Skeletal muscle satellite cell (primary cell): Measurements from ENCODE around the gene LAMP1. TPM values are rescaled to one million over a fixed set of nuclear protein-coding genes. Genes with fewer than 3 reads are reported as not detected.
A peak's percentile ranks its signal among the peaks of the same experiment; 100 is the strongest.
"Not testable (repeated sequence)": the region's sequence is repeated elsewhere in the genome, so short reads cannot be mapped to it uniquely, and the experiment has no call there.

Experiments
- H3K27me3 ChIP-seq: 2 replicates; pipeline ENCODE4 v1.7.0; 2013; ENCODE audit warnings: low read length; ENCODE audit not compliant: control insufficient read depth, insufficient read depth
- H3K36me3 ChIP-seq: 2 replicates; pipeline ENCODE4 v1.7.0; 2013; ENCODE audit warnings: mild to moderate bottlenecking, control low read depth, low read length; ENCODE audit not compliant: insufficient read depth
- H3K4me1 ChIP-seq: 2 replicates; pipeline ENCODE4 v1.7.0; 2013; ENCODE audit warnings: low read length; ENCODE audit not compliant: control insufficient read depth, insufficient read depth
- H3K4me2 ChIP-seq: 2 replicates; pipeline ENCODE4 v1.7.0; 2013; ENCODE audit warnings: mild to moderate bottlenecking, low read length
- H3K4me3 ChIP-seq: 2 replicates; pipeline ENCODE4 v1.7.0; 2013; ENCODE audit warnings: low read length
- H3K9ac ChIP-seq: 2 replicates; pipeline ENCODE4 v1.7.0; 2013; ENCODE audit warnings: mild to moderate bottlenecking, low read depth, low read length, moderate library complexity
- H3K9me3 ChIP-seq: replicated peaks from 2 replicates; pipeline ENCODE4 v1.7.0; 2013; ENCODE audit warnings: mild to moderate bottlenecking, control low read depth, low read length
- total RNA-seq: library from RNA; depleted of rRNA; stranded (reverse); fragments of >200 nt; gene quantifications from 2 replicates; pipeline ENCODE4 v1.2.3, GENCODE V29; 2012; rRNA removed

The LAMP1 gene
- total RNA-seq = 99.1 and 109 TPM in 2 replicates

DNA sequence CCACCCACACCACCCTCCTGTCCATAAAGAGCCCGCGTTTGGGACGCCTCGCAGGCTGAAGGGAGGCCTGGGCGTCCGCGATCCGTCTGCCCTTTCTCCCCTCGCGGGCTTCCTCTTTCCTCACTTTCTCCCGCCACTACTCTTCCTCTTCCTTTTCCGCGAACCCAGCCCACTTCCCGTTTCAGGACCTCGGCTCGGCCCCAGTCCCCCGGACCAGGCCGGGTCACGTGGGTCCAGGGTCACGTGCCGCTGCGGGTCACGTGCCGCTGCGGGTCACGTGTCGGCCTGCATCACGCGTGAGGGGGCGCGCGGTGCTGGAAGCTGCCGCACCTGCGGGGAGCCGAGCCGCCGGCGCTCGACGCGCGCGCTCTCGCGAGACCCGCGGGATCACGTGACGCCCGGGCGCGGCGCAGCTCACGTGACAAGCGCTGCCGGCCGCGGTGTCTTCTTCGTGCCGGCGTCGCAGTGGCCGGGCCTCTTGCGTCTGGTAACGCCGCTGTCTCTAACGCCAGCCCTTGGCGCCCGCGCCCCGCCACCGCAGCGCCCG, at the start of gene LAMP1:
TSS of gene LAMP1 (plus strand) at position 417 of the 547 bp plus-strand sequence. CDS start 196 bp downstream, outside the sequence.
- peak within 1 kb of the TSS; percentile 80 for H3K4me3 ChIP-seq

GRCh38 chr13:113252516-113253095, 44.4 kb upstream of the LAMP1 start:
- H3K4me3 ChIP-seq = no peak overlapping the region
- H3K36me3 ChIP-seq = peaks cover 93% of the 10 kb centered on the region
- no peaks in the 10 kb centered on the region for H3K4me1 ChIP-seq
- no peak overlapping the region for H3K9ac ChIP-seq
- no peak overlapping the region for H3K4me2 ChIP-seq
- no peaks in the 10 kb centered on the region for H3K9me3 ChIP-seq
- H3K27me3 ChIP-seq = no peaks in the 10 kb centered on the region

More for the DNA sequence above, at the start of gene LAMP1:
- Histone ChIP-seq H3K4me2 (peak within 1 kb of the TSS; percentile 100), H3K27me3 (no peaks in the 10 kb centered on the region), H3K36me3 (no peaks in the 10 kb centered on the region), H3K4me1 (peaks cover 28% of the 10 kb centered on the region), H3K9me3 (no peaks in the 10 kb centered on the region), H3K9ac (peak within 1 kb of the TSS; percentile 97)

DNA sequence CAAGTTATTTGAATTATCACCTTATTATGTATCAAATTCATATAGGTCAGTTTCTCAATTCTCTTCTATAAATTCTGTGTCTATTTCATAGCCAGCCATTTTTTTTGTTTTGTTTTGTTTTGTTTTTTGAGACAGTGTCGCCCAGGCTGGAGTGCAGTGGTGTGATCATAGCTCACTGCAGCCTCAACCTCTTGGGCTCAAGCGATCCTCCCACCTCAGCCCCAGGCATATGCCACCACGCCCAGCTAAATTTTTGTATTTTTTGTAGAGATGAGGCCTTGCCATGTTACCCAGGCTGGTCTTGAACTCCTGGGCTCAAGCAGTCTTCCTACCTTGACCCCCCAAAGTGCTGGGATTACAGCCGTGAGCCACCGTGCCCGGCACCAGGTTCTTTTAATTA, 39.1 kb upstream of the LAMP1 start:
- not testable (repeated sequence) for H3K9me3 ChIP-seq, H3K27me3 ChIP-seq, H3K4me2 ChIP-seq, H3K9ac ChIP-seq, H3K4me3 ChIP-seq, H3K4me1 ChIP-seq
- peaks cover 83% of the 10 kb centered on the region for H3K36me3 ChIP-seq

- no peaks in the 10 kb centered on the region for H3K4me1 ChIP-seq
- H3K36me3 ChIP-seq = peaks cover 82% of the 10 kb centered on the region
- no peak overlapping the region for H3K9ac ChIP-seq
- H3K4me2 ChIP-seq = no peak overlapping the region
- H3K9me3 ChIP-seq = no peaks in the 10 kb centered on the region
- no peak overlapping the region for H3K4me3 ChIP-seq
- H3K27me3 ChIP-seq = no peaks in the 10 kb centered on the region
Observed at GRCh38 chr13:113258321-113259054, 38.6 kb upstream of the LAMP1 start.

- H3K4me2 ChIP-seq = no peak overlapping the region
- H3K9me3 ChIP-seq = no peaks in the 10 kb centered on the region
- H3K36me3 ChIP-seq = peaks cover 69% of the 10 kb centered on the region
- H3K27me3 ChIP-seq = no peaks in the 10 kb centered on the region
- no peaks in the 10 kb centered on the region for H3K4me1 ChIP-seq
- no peak overlapping the region for H3K4me3 ChIP-seq
- no peak overlapping the region for H3K9ac ChIP-seq
Observed at GRCh38 chr13:113260996-113261395, 36.0 kb upstream of the LAMP1 start.

- not testable (repeated sequence) for H3K4me3 ChIP-seq, H3K9ac ChIP-seq, H3K9me3 ChIP-seq, H3K27me3 ChIP-seq, H3K4me1 ChIP-seq, H3K4me2 ChIP-seq
- H3K36me3 ChIP-seq = peaks cover 51% of the 10 kb centered on the region
Observed at GRCh38 chr13:113263016-113263415, 34.0 kb upstream of the LAMP1 start.

DNA sequence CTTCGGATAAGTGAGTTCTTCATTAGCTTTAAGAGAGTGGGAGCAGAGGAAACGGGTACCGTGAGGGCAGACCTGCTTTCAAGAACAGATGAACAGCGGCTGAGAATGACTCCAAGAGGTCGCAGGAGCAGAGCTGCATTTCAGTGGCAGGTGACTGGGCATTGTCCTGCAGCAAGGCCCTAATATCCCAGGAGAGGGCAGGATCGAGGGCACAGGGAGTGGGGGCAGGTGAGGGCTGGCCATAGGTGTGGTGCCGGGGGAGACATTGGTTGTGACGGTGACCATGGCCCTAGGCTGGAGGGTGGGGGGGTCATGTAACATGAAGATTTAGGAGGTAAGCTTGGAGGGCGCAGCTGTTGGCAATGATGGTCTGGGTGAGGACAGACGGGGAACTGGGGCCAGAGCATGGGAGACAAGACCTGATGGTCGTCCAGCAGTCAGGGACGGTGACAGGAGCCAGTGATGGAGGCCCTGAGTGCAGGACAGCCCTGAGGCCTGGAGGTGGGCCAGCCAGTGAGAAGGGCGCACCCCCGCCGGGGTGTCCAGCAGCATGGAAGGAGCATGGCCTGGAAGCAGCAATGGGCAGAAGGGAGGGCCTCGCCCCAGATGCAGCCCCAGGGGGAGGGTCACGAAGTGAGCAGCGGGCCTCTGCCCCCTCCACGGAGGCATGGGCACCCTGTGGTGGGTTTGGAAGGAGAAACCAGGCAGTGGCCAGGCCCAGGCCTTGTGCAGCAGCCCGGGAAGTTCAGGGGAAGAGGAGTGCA, 29.2 kb upstream of the LAMP1 start:
- Histone ChIP-seq H3K4me1 (no peaks in the 10 kb centered on the region), H3K4me2 (no peak overlapping the region), H3K27me3 (no peaks in the 10 kb centered on the region), H3K4me3 (no peak overlapping the region), H3K9ac (no peak overlapping the region), H3K36me3 (peaks cover 23% of the 10 kb centered on the region), H3K9me3 (no peaks in the 10 kb centered on the region)

GRCh38 chr13:113272031-113272430, 25.0 kb upstream of the LAMP1 start:
- no peak overlapping the region for H3K4me3 ChIP-seq

GRCh38 chr13:113272701-113273181, 24.3 kb upstream of the LAMP1 start:
- H3K9ac ChIP-seq = no peak overlapping the region
- peaks cover 14% of the 10 kb centered on the region for H3K4me1 ChIP-seq
- no peaks in the 10 kb centered on the region for H3K27me3 ChIP-seq
- H3K36me3 ChIP-seq = peaks cover 21% of the 10 kb centered on the region
- no peak overlapping the region for H3K4me3 ChIP-seq
- H3K9me3 ChIP-seq = no peaks in the 10 kb centered on the region
- H3K4me2 ChIP-seq = no peak overlapping the region

More at GRCh38 chr13:113272031-113272430, 25.0 kb upstream of the LAMP1 start:
- H3K4me2 ChIP-seq = no peak overlapping the region
- H3K27me3 ChIP-seq = no peaks in the 10 kb centered on the region
- no peak overlapping the region for H3K9ac ChIP-seq
- H3K9me3 ChIP-seq = no peaks in the 10 kb centered on the region
- H3K4me1 ChIP-seq = peaks cover 14% of the 10 kb centered on the region
- peaks cover 21% of the 10 kb centered on the region for H3K36me3 ChIP-seq

DNA sequence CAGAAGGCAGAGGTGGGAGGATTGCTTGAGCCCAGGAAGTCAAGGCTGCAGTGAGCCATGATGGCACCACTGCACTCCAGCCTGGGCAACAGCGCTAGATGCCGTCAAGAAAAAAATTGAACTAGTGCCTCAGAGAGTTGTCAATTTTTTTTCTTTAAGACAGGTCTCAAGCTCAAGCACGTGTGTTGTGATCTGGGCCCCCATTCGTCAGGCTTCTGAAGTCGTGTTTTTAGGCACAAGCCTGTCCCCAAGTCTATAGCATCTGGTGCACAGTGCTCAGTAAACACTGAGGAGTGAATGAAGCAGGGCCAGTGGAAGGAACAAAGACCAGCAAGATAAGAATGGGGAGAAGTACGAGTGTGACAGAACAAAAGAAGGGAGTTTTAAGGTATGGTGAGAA, 23.7 kb upstream of the LAMP1 start:
- no peak overlapping the region for H3K9ac ChIP-seq
- peaks cover 20% of the 10 kb centered on the region for H3K36me3 ChIP-seq
- H3K9me3 ChIP-seq = no peaks in the 10 kb centered on the region
- H3K27me3 ChIP-seq = no peaks in the 10 kb centered on the region
- H3K4me2 ChIP-seq = no peak overlapping the region
- peaks cover 14% of the 10 kb centered on the region for H3K4me1 ChIP-seq
- H3K4me3 ChIP-seq = no peak overlapping the region

GRCh38 chr13:113273851-113274590, 23.0 kb upstream of the LAMP1 start:
- Histone ChIP-seq H3K4me3 (no peak overlapping the region), H3K27me3 (no peaks in the 10 kb centered on the region), H3K4me2 (peak overlapping the region; percentile 10), H3K9me3 (no peaks in the 10 kb centered on the region), H3K9ac (peak overlapping the region; percentile 3), H3K36me3 (peaks cover 18% of the 10 kb centered on the region), H3K4me1 (peaks cover 14% of the 10 kb centered on the region)
